MM.1S (cell line): ENCODE results near the gene SCUBE1.

Source experiments
- DNase-seq: peaks from one replicate; pipeline ENCODE4 v3.0.0-alpha.2; 2015
- H2AFZ ChIP-seq: fragments of 300-600 bp; sonication (generic); 2 replicates; pipeline ENCODE4 v1.6.0; 2016; ENCODE audit warnings: antibody characterized with exemption, low read length
- H3F3A ChIP-seq: fragments of 300-600 bp; sonication (generic); 2 replicates; pipeline ENCODE4 v1.6.1; 2016; ENCODE audit warnings: mild to moderate bottlenecking, antibody characterized with exemption, low read length, moderate library complexity, mixed read lengths; ENCODE audit not compliant: insufficient read depth
- H3K27ac ChIP-seq: fragments of 300-600 bp; sonication (generic); 2 replicates; pipeline ENCODE4 v1.5.1; 2016; ENCODE audit warnings: mild to moderate bottlenecking, low read length
- H3K27me3 ChIP-seq: fragments of 300-600 bp; sonication (generic); replicated peaks from 2 replicates; pipeline ENCODE4 v1.6.0; 2016; ENCODE audit warnings: low read length; ENCODE audit not compliant: insufficient read depth
- H3K36me3 ChIP-seq: fragments of 300-600 bp; sonication (generic); replicated peaks from 2 replicates; pipeline ENCODE4 v1.6.1; 2016; ENCODE audit warnings: mild to moderate bottlenecking, low read length, mixed read lengths; ENCODE audit not compliant: insufficient read depth
- H3K4me1 ChIP-seq: fragments of 300-600 bp; sonication (generic); 2 replicates; pipeline ENCODE4 v1.6.1; 2016; ENCODE audit warnings: low read length, mixed read lengths
- H3K4me2 ChIP-seq: fragments of 300-600 bp; sonication (generic); 2 replicates; pipeline ENCODE4 v1.6.0; 2016; ENCODE audit warnings: low read depth, low read length
- H3K4me3 ChIP-seq: fragments of 300-600 bp; sonication (generic); 2 replicates; pipeline ENCODE4 v1.5.1; 2016; ENCODE audit warnings: low read length, mixed read lengths
- H3K79me2 ChIP-seq: fragments of 300-600 bp; sonication (generic); 2 replicates; pipeline ENCODE4 v1.6.1; 2016; ENCODE audit warnings: mixed run types, low read length, mixed read lengths
- H3K9ac ChIP-seq: fragments of 300-600 bp; sonication (generic); 2 replicates; pipeline ENCODE4 v1.6.1; 2016; ENCODE audit warnings: low read length, mixed read lengths
- H3K9me2 ChIP-seq: fragments of 300-600 bp; sonication (generic); replicated peaks from 2 replicates; pipeline ENCODE4 v1.6.1; 2016; ENCODE audit warnings: mild to moderate bottlenecking, low read length, mixed read lengths; ENCODE audit not compliant: insufficient read depth
- H3K9me3 ChIP-seq: fragments of 300-600 bp; sonication (generic); replicated peaks from 2 replicates; pipeline ENCODE4 v1.6.1; 2016; ENCODE audit warnings: mild to moderate bottlenecking, low read length, mixed read lengths; ENCODE audit not compliant: insufficient read depth
- H4K20me1 ChIP-seq: fragments of 300-600 bp; sonication (generic); 2 replicates; pipeline ENCODE4 v1.6.1; 2016; ENCODE audit warnings: mild to moderate bottlenecking, low read length, moderate library complexity, mixed read lengths; ENCODE audit not compliant: insufficient read depth
- EZH2 ChIP-seq: fragments of 300-600 bp; sonication (generic); optimal IDR thresholded peaks from 2 replicates; pipeline ENCODE3; 2017; ENCODE audit warnings: low read depth, mild to moderate bottlenecking, antibody characterized with exemption, low read length, mixed read lengths
- EZH2phosphoT487 ChIP-seq: fragments of 300-600 bp; sonication (generic); IDR thresholded peaks from 2 replicates; pipeline ENCODE4 v1.6.1; 2018; ENCODE audit warnings: antibody characterized with exemption, low read length
- TF ChIP-seq, protein P1 (sequence below): fragments of 300-600 bp; sonication (generic); IDR thresholded peaks from 2 replicates; pipeline ENCODE4 v1.5.1; 2016; ENCODE audit warnings: antibody characterized with exemption, low read length, mixed read lengths

SCUBE1 gene

DNA sequence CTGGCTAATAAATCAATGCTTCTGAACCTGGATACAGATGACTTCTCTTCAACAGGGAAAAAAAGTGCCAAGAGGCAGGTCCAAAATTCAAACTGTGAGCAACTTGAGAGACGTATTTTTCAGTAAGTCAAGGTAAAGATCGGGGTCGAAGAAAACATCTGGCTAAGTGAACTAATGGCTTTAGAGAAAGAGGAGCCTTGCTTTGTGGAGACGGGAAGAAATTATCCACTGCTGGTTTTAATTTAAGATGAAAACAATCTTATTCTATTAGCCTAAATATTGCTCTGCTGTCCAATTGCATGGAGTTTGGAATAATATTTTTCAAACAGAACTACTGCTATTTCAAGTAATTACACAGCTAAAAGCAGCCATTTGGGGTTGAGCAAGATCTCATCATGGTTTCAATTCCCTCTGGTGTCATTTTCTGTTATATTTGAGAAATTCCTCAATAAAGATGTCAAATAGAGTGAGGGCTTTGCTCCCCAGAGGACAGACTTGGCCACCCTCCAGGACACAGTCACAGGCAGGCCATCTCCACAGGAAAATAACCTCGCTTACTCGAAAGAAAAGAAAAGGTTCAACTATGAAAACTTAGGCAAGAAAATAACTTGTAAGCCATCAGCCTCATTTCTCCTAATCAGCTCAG lies 29.8 kb downstream of the SCUBE1 start:
- no peak for TF ChIP-seq EZH2
- TF ChIP-seq EZH2phosphoT487: no peak
- TF ChIP-seq, protein P1, sequence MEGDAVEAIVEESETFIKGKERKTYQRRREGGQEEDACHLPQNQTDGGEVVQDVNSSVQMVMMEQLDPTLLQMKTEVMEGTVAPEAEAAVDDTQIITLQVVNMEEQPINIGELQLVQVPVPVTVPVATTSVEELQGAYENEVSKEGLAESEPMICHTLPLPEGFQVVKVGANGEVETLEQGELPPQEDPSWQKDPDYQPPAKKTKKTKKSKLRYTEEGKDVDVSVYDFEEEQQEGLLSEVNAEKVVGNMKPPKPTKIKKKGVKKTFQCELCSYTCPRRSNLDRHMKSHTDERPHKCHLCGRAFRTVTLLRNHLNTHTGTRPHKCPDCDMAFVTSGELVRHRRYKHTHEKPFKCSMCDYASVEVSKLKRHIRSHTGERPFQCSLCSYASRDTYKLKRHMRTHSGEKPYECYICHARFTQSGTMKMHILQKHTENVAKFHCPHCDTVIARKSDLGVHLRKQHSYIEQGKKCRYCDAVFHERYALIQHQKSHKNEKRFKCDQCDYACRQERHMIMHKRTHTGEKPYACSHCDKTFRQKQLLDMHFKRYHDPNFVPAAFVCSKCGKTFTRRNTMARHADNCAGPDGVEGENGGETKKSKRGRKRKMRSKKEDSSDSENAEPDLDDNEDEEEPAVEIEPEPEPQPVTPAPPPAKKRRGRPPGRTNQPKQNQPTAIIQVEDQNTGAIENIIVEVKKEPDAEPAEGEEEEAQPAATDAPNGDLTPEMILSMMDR: no peak
- Histone ChIP-seq H4K20me1 (no peaks in the 10 kb centered on the region), H3K9ac (no peak overlapping the region), H3K27me3 (peaks cover 15% of the 10 kb centered on the region), H3K36me3 (no peaks in the 10 kb centered on the region), H3K79me2 (no peaks in the 10 kb centered on the region), H3K9me3 (no peaks in the 10 kb centered on the region), H3K9me2 (no peaks in the 10 kb centered on the region), H3K27ac (no peak overlapping the region), H3F3A (no peaks in the 10 kb centered on the region), H3K4me2 (no peak overlapping the region), H2AFZ (no peak overlapping the region), H3K4me3 (no peak overlapping the region), H3K4me1 (no peaks in the 10 kb centered on the region)
- no peak for DNase-seq

DNA sequence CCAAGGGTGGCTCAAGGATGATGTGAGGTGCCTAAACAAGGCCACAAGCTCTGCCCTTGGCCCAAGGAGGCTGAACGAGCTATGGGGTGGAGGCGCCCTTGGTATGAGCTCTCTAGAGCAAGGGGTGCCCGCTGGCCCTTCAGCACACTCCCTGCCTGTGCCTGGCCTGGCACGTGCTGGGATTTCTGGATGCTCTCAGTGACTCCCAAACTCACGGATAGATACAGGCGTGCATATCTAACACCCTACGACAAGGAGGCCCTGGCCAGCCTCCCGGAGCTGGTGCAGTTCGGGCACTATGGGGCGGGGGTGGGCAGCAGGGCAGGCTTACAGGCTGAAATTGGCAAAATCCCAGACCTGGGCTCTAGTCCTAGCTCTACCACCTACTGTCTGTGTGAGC lies 30.6 kb downstream of the SCUBE1 start:
- Histone ChIP-seq H2AFZ (no peak overlapping the region), H3F3A (no peaks in the 10 kb centered on the region), H3K9ac (no peak overlapping the region), H3K4me1 (no peaks in the 10 kb centered on the region), H3K27ac (no peak overlapping the region), H3K9me2 (no peaks in the 10 kb centered on the region), H3K79me2 (no peaks in the 10 kb centered on the region), H3K27me3 (peaks cover 15% of the 10 kb centered on the region), H3K36me3 (no peaks in the 10 kb centered on the region), H4K20me1 (no peaks in the 10 kb centered on the region), H3K4me3 (no peak overlapping the region), H3K9me3 (no peaks in the 10 kb centered on the region), H3K4me2 (no peak overlapping the region)
- TF ChIP-seq EZH2: no peak
- no peak for TF ChIP-seq EZH2phosphoT487
- TF ChIP-seq, protein P1: no peak
- DNase-seq: no peak

DNA sequence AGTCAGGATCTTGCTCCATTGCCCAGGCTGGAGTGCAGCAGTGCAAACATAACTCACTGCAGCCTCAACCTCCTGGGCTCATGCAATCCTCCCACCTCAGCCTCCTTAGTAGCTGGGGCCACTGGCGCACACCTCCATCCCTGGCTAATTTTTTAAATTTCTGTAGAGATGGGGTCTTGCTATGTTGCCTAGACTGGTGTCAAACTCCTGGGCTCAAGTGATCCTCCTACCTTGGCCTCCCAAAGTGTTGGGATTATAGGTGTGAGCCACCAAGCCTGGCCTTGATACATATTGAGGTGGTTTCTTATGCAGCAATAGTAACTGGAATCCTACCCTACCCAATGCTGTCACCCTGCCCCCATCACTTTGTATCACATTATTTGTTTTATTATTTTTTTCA lies 32.4 kb downstream of the SCUBE1 start:
- H3K4me1 ChIP-seq: no peaks in the 10 kb centered on the region
- no peaks in the 10 kb centered on the region for H3K9me3 ChIP-seq
- no peaks in the 10 kb centered on the region for H3F3A ChIP-seq
- H3K79me2 ChIP-seq: no peaks in the 10 kb centered on the region
- no peak overlapping the region for H3K27ac ChIP-seq
- no peak for DNase-seq
- H3K9ac ChIP-seq: no peak overlapping the region
- H4K20me1 ChIP-seq: no peaks in the 10 kb centered on the region
- peaks cover 12% of the 10 kb centered on the region for H3K27me3 ChIP-seq
- TF ChIP-seq EZH2phosphoT487: no peak
- TF ChIP-seq EZH2: no peak
- TF ChIP-seq, protein P1: no peak
- no peaks in the 10 kb centered on the region for H3K9me2 ChIP-seq
- no peaks in the 10 kb centered on the region for H3K36me3 ChIP-seq
- H3K4me2 ChIP-seq: no peak overlapping the region
- no peak overlapping the region for H3K4me3 ChIP-seq
- H2AFZ ChIP-seq: no peak overlapping the region
